HG03097 (cell line): ENCODE measurements around the gene RGL3.
"Not testable (repeated sequence)": the region's sequence is repeated elsewhere in the genome, so short reads cannot be mapped to it uniquely, and the experiment has no call there.

Source experiments
- ATAC-seq: cut with Tn5 transposase; IDR thresholded peaks from one replicate; pipeline ENCODE4 v1.9.1; 2021; ENCODE audit not compliant: unreplicated experiment, low FRiP score

The RGL3 gene

GRCh38 chr19:11421371-11422098 is 2.4 kb upstream of the RGL3 start:
- ATAC-seq, result peak; percentile 21

- ATAC-seq, result no peak
Measured at GRCh38 chr19:11420429-11421370, 1.6 kb upstream of the RGL3 start.

- ATAC-seq, result no peak
Measured at GRCh38 chr19:11418094-11418548, 993 bp downstream of the RGL3 start.

- ATAC-seq, result no peak
Measured at GRCh38 chr19:11416346-11417052, 2.6 kb downstream of the RGL3 start.

- no peak for ATAC-seq
Measured at GRCh38 chr19:11414544-11414943, 4.6 kb downstream of the RGL3 start.

GRCh38 chr19:11410682-11411081 is 8.4 kb downstream of the RGL3 start:
- no peak for ATAC-seq

GRCh38 chr19:11408591-11408990 is 10.5 kb downstream of the RGL3 start:
- ATAC-seq, result no peak

DNA sequence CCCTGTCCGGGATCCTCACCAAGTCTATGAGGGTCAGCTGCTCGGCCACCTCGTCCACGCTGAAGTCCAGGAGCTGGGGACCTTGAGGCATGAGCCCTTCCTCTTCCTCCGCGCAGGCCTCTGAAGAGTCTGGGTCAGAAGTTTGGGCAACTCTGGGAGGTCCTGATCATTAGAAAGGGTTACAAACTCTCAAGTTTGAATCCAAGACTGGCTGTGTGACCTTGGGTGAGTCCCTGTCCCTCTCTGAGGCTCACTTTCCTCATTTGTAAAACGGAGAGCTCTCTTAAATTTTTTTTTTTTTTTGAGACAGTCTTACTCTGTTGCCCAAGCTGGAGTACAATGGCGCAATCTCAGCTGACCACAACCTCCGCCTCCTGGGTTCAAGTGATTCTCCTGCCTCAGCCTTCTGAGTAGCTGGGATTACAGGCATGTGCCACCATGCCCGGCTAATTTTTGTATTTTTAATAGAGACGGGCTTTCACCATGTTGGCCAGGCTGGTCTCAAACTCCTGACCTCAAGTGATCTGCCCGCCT is 12.3 kb downstream of the RGL3 start:
- ATAC-seq, result not testable (repeated sequence)

GRCh38 chr19:11405846-11406643 is 13.1 kb downstream of the RGL3 start:
- no peak for ATAC-seq

DNA sequence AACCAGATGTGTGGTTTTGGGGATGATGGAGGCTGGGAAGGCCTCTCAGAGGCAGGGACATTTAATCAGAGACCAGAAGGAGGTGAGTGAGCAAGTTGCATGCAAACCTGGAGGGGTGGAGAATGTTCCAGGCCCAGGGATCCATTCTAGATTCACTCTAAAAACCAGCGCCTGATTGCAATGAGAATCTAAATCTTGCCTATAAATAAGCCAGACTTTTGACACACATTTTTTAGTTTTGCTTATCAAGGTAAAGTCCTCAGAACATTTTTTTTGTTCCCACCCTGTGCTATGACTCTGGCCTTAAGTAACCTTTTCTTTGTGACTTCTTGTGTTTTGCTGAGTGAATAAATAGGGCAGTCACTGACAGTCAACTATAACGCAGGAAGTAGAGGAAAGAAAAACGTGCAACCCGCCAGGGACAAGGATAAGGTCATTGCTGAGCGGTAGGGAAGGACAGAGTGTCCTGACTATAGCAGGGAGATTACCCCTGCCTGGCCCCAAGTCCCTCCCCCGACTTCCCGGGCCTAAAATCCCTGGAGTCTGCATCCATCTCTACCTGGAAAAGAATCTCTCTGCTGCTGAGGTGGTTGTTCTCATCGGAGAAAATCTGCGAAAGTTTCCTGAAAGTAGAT is 14.4 kb downstream of the RGL3 start:
- no peak for ATAC-seq

- ATAC-seq, result no peak
Measured at GRCh38 chr19:11401808-11402543, 17.1 kb downstream of the RGL3 start.

- no peak for ATAC-seq
Measured at GRCh38 chr19:11400798-11401197, 18.3 kb downstream of the RGL3 start.

DNA sequence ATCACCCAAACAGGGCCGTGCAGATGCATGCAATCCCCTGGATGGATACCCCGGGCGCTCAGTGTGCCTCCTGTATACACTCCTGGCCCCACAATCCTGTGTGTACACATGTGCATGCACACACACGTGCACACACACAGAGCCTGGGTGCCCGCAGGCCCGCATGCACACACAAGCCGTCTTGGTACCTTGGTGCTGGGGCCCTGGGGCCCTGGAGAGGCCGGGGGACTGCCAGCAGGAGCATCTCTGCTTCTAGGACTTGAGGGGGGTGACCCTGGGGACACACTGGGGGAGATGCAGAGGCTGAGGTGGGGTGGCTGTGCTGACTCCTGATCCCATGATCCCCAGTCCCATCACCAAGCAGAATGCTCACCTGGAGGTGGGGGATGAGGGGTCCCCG is 19.4 kb downstream of the RGL3 start:
- no peak for ATAC-seq

DNA sequence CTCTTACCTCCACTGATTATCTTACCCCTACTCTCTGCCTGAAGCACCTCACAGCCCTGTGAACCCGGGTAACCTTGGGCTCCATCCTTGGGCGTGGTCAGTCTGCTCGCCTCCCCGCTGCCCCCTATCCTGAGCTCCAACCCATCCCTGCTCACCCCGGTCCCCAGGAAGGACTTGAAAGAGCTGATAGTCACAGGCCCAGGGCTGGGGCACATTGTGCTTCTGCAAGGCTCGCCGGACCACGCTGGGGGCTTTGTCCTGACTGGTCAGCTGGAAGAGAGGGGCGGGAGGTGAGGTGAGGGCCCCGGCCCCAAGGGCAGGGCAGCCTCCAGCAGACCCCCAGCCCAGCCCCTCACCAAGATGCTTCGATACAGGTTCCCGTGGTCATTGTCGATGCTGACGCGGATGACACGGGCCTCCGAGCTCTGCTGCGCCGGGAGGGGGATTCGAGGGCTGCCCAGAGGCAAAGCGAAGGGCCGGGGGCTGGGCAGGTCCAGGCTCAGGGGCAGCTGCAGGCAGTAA is 22.0 kb downstream of the RGL3 start:
- no peak for ATAC-seq

- no peak for ATAC-seq
Measured at GRCh38 chr19:11390933-11391680, 28.0 kb downstream of the RGL3 start.

DNA sequence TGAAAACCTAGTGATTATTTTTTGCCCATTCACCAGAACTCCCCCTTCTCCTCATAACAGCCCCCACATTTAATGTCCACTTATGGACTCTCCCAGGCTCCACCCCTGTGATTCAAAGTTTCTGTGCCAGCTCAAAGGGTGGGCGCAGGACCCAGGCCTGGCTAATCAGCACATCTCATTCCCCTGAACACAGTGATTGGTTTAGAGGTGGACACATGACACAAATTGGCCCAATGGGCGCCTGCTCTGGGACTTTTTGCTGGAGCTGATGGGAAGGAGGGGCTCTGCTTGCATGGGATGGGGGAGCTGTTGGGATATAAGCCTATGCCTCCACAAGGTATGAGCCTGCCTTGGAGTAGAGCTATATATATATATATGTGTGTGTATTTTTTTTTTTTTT is 28.8 kb downstream of the RGL3 start:
- no peak for ATAC-seq

DNA sequence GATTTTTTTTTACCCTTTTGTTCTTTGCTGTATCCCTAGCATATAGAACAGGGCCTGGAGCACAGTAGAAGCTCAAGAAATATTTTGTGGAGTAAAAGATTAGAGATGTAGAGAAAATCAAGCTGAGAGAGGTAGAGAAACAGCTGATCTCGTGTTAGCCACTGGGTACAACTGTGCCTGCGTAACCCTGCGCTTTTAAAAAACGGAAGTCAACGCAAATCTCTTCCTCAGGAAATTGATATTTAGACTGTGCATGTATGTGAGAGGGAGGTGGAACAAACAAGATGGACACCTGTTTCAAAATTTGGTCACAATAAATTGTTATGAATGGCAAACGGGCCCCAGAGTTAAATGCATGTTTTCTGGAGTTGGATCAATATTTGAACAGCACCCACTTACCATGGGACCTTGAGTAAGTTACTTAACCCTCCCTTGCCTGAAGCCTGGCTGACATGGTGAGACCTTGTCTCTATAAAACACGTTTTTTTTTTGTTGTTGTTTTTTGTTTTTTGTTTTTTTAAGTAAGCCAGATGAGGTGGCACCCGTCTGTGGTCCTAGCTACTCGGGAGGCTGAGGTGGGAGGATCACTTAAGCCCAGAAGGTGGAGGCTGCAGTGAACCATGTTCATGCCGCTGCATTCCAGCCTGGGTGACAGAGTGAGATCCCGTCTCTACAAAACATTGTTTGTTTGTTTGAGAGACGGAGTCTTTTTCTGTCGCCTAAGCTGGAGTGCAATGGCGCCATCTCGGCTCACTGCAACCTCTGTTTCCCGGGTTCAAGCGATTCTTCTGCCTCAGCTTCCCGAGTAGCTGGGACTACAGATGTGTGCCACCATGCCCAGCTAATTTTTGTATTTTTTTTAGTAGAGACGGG is 31.7 kb downstream of the RGL3 start:
- ATAC-seq, result no peak
